OCI-LY7 (cell line): ENCODE data around the gene NFKBIE. TPM values are rescaled to one million over a fixed set of nuclear protein-coding genes. Genes with fewer than 3 reads are reported as not detected.
A peak's percentile ranks its signal among the peaks of the same experiment; 100 is the strongest.

Source experiments
- BruUV-seq: library from RNA; stranded (reverse); fragments of 400-500 nt; replicated peaks from 2 replicates; lab custom pipeline; 2021; lab: Mats Ljungman, UMichigan
- CTCF ChIA-PET: fragments of 300-600 bp; sonication (Branson Sonifier 250); formaldehyde crosslinking; loops from one replicate; lab custom pipeline; 2022; ENCODE audit warnings: antibody characterized with exemption; ENCODE audit not compliant: unreplicated experiment; lab: Charles Lee
- POLR2A ChIA-PET: fragments of 300-600 bp; sonication (Branson Sonifier 250); formaldehyde crosslinking; loops from one replicate; lab custom pipeline; 2022; ENCODE audit warnings: antibody characterized with exemption; lab: Charles Lee
- DNase-seq: peaks from one replicate; pipeline ENCODE4 v3.0.0-alpha.2; 2015; ENCODE audit warnings: low spot score
- H2AFZ ChIP-seq: fragments of 200-600 bp; sonication (generic), shearing (Covaris generic); 2 replicates; pipeline ENCODE4 v1.6.1; 2014; ENCODE audit warnings: mild to moderate bottlenecking, antibody characterized with exemption, low read length, moderate library complexity
- H3K27ac ChIP-seq: fragments of 200-600 bp; sonication (generic); 2 replicates; pipeline ENCODE4 v1.5.1; 2014; ENCODE audit warnings: mixed run types, low read depth, mild to moderate bottlenecking, moderate library complexity, low read length, inconsistent platforms; ENCODE audit not compliant: poor library complexity, severe bottlenecking
- H3K36me3 ChIP-seq: fragments of 200-600 bp; sonication (generic); 2 replicates; pipeline ENCODE4 v1.6.1; 2014; ENCODE audit warnings: mild to moderate bottlenecking, antibody characterized with exemption, low read length, moderate library complexity, mixed read lengths; ENCODE audit not compliant: insufficient read depth
- H3K4me1 ChIP-seq: fragments of 200-600 bp; sonication (generic); 2 replicates; pipeline ENCODE4 v1.5.1; 2014; ENCODE audit warnings: mild to moderate bottlenecking, low read length; ENCODE audit not compliant: insufficient read depth, poor library complexity, severe bottlenecking
- H3K4me2 ChIP-seq: fragments of 200-600 bp; sonication (generic); 2 replicates; pipeline ENCODE4 v1.6.1; 2014; ENCODE audit warnings: mild to moderate bottlenecking, low read length
- H3K4me3 ChIP-seq: fragments of 200-600 bp; sonication (generic); 2 replicates; pipeline ENCODE4 v1.5.1; 2014; ENCODE audit warnings: mild to moderate bottlenecking, low read depth, low read length; ENCODE audit not compliant: poor library complexity, severe bottlenecking
- H3K79me2 ChIP-seq: fragments of 200-600 bp; sonication (generic); 2 replicates; pipeline ENCODE4 v1.6.1; 2016; ENCODE audit warnings: low read depth, mild to moderate bottlenecking, low read length, moderate library complexity, mixed read lengths; ENCODE audit not compliant: insufficient read depth
- H3K9me2 ChIP-seq: fragments of 200-600 bp; sonication (generic); 2 replicates; pipeline ENCODE4 v1.6.1; 2016; ENCODE audit warnings: mild to moderate bottlenecking, low read length, mixed read lengths; ENCODE audit not compliant: insufficient read depth
- H3K9me3 ChIP-seq: fragments of 200-600 bp; sonication (generic); 2 replicates; pipeline ENCODE4 v1.6.1; 2014; ENCODE audit warnings: mild to moderate bottlenecking, mixed run types, low read length, mixed read lengths
- H4K20me1 ChIP-seq: fragments of 200-600 bp; sonication (generic); 2 replicates; pipeline ENCODE4 v1.6.1; 2014; ENCODE audit warnings: mild to moderate bottlenecking, antibody characterized with exemption, low read length, moderate library complexity, mixed read lengths; ENCODE audit not compliant: insufficient read depth
- EZH2phosphoT487 ChIP-seq: fragments of 200-600 bp; sonication (generic); IDR thresholded peaks from 2 replicates; pipeline ENCODE4 v1.6.1; 2018; ENCODE audit warnings: low read depth, borderline replicate concordance, mild to moderate bottlenecking, mixed run types, antibody characterized with exemption, low read length, moderate library complexity, mixed read lengths
- intact Hi-C: fragments of 100-400 bp; cut with micrococcal nuclease; formaldehyde crosslinking; loops from one replicate; pipeline ENCODE4 v1.10.0; 2022; ENCODE audit not compliant: unreplicated experiment
- total RNA-seq, 2 experiments: library from RNA; depleted of rRNA in 1 of 2; stranded (reverse); fragments of >200 nt in 1 of 2; shearing (Covaris generic) in 1 of 2; gene quantifications; 2 replicates each; pipeline ENCODE4 v1.2.3, GENCODE V29; 2014 to 2022
- TF ChIP-seq, protein P1 (sequence below): fragments of 200-600 bp; sonication (generic); conservative IDR thresholded peaks from 2 replicates; pipeline ENCODE4 v1.5.1; 2014; ENCODE audit warnings: mild to moderate bottlenecking, antibody characterized with exemption, low read length, moderate library complexity, mixed read lengths

NFKBIE gene
- total RNA-seq, 2 experiments from 2014 or later = 24.8 to 43.1 TPM

DNA sequence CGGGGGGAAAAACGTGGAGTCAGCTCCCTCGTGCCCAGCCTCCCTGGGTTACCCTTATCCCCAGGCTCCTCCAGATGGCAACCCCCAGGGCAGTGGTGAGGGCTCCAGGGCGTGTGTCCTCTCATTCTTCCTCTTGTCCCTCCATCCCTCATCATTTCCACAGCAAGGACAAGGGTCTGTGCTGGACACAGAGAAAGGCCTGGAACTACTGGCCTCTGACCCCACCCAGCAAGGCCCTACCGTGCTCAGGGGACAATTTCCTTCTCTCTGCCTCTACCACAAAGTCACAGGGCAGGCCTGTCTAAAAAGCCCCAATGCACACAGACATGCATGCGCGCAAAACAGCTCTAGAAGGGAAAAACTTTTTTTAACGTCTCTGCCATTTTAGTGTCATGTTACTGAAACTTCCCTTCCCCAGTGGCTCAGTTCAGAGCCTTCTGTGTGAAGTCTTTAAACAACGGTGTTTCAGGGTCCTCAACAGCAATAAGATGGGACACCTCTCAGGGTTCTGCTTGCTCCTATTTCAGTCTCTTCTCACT is 7.0 kb downstream of the NFKBIE start:
- H3K36me3 ChIP-seq = peaks cover 85% of the 10 kb centered on the region

DNA sequence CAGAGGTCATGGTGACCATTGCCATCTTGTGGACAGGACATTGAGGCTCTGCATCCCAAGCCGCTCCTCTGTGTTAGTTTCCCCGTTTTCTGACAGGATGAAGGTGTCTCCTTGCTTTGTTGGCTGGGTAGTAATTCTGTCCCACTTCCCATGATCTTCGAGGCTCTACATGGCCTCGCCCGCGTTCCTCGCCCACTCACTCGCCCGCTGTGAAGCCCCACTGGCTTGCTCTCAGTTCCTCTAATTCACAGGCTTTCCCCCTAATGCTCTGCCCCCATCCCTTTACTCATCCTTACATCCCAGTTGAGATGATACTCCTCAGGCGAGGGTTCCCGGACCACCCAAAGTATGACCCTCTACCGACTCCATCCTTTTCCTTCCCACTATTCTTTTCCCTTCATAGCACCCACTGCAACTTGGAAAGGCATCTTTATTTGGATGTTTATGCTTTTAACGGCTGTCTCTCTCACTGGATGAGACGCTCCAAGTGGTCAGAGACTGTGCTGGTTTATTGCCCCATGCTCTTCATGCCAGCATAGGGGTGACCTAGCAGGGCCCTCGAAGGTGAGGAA is 7.5 kb downstream of the NFKBIE start:
- ChIA-PET CTCF (no interaction called here), POLR2A (interaction anchor here (2.1 kb wide), 1 partner anchor 11 kb away, joined by 19 read pairs; the partner anchor contains the start of gene HSP90AB1)
- no peaks in the 10 kb centered on the region for H3K9me3 ChIP-seq
- peak overlapping the region; percentile 100 for H3K4me2 ChIP-seq
- H2AFZ ChIP-seq = peak overlapping the region; percentile 82; the same call in 1 of the 2 replicates
- TF ChIP-seq EZH2phosphoT487 = no peak
- TF ChIP-seq, protein P1, sequence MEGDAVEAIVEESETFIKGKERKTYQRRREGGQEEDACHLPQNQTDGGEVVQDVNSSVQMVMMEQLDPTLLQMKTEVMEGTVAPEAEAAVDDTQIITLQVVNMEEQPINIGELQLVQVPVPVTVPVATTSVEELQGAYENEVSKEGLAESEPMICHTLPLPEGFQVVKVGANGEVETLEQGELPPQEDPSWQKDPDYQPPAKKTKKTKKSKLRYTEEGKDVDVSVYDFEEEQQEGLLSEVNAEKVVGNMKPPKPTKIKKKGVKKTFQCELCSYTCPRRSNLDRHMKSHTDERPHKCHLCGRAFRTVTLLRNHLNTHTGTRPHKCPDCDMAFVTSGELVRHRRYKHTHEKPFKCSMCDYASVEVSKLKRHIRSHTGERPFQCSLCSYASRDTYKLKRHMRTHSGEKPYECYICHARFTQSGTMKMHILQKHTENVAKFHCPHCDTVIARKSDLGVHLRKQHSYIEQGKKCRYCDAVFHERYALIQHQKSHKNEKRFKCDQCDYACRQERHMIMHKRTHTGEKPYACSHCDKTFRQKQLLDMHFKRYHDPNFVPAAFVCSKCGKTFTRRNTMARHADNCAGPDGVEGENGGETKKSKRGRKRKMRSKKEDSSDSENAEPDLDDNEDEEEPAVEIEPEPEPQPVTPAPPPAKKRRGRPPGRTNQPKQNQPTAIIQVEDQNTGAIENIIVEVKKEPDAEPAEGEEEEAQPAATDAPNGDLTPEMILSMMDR = peak; percentile 49; the same call in 1 of the 2 replicates
- H3K79me2 ChIP-seq = peaks cover 20% of the 10 kb centered on the region; the same call in 1 of the 2 replicates
- intact Hi-C loops = no loop called here
- H3K36me3 ChIP-seq = peaks cover 86% of the 10 kb centered on the region
- H3K4me3 ChIP-seq = peak overlapping the region; percentile 91
- H3K9me2 ChIP-seq = no peaks in the 10 kb centered on the region
- peaks cover 79% of the 10 kb centered on the region for H3K4me1 ChIP-seq
- peak overlapping the region; percentile 54 for H3K27ac ChIP-seq
- no peak for DNase-seq
- peaks cover 4% of the 10 kb centered on the region; the same call in 1 of the 2 replicates for H4K20me1 ChIP-seq
- BruUV-seq = no TSS peak

More for the DNA sequence above, 7.0 kb downstream of the NFKBIE start:
- H3K9me3 ChIP-seq = no peaks in the 10 kb centered on the region
- H4K20me1 ChIP-seq = peaks cover under 1% of the 10 kb centered on the region; the same call in 1 of the 2 replicates
- H3K79me2 ChIP-seq = peaks cover 26% of the 10 kb centered on the region
- intact Hi-C loops = no loop called here
- POLR2A ChIA-PET = no interaction called here
- TF ChIP-seq, protein P1 = no peak
- TF ChIP-seq EZH2phosphoT487 = no peak
- H3K4me2 ChIP-seq = peak overlapping the region; percentile 100
- H2AFZ ChIP-seq = no peak overlapping the region
- no peak for DNase-seq
- H3K9me2 ChIP-seq = no peaks in the 10 kb centered on the region
- H3K4me1 ChIP-seq = peaks cover 81% of the 10 kb centered on the region
- no peak overlapping the region for H3K4me3 ChIP-seq
- CTCF ChIA-PET = no interaction called here
- peak overlapping the region; percentile 54 for H3K27ac ChIP-seq
- BruUV-seq = TSS peak; percentile 34
